ENCODE measurements around the gene HPS5.

Gene HPS5

GRCh38 chr11:18352581-18352980, 30.6 kb upstream of the HPS5 start:
- Histone ChIP-seq H3K4me3 (no peak overlapping the region), H3K9me3 (no peaks in the 10 kb centered on the region), H3K27ac (no peak overlapping the region), H3K36me3 (peaks cover 53 to 82% (median 56%) of the 10 kb centered on the region in 3 donors), H3K27me3 (no peaks in the 10 kb centered on the region), H3K4me1 (no peaks in the 10 kb centered on the region)
- intact Hi-C loops (cut with DNase I; ENCODE audit: low total_unique reads) = no loop called here
- no peak for TF ChIP-seq CTCF (IDR thresholded peaks at IDR 0.05)
- DNase-seq = no peak

GRCh38 chr11:18347471-18348125, 25.7 kb upstream of the HPS5 start:
- H3K4me3 ChIP-seq = no peak overlapping the region
- DNase-seq = no peak
- H3K27ac ChIP-seq = no peak overlapping the region
- no peaks in the 10 kb centered on the region for H3K27me3 ChIP-seq
- peaks cover 56 to 84% (median 59%) of the 10 kb centered on the region in 3 donors for H3K36me3 ChIP-seq
- intact Hi-C loops (cut with DNase I; ENCODE audit: low total_unique reads) = no loop called here
- H3K4me1 ChIP-seq = no peaks in the 10 kb centered on the region
- no peak for TF ChIP-seq CTCF (IDR thresholded peaks at IDR 0.05)
- no peaks in the 10 kb centered on the region for H3K9me3 ChIP-seq

- no peaks in the 10 kb centered on the region for H3K9me3 ChIP-seq
- intact Hi-C loops (cut with DNase I; ENCODE audit: low total_unique reads) = no loop called here
- no peak for TF ChIP-seq CTCF (IDR thresholded peaks at IDR 0.05)
- H3K27me3 ChIP-seq = no peaks in the 10 kb centered on the region
- no peaks in the 10 kb centered on the region for H3K4me1 ChIP-seq
- H3K4me3 ChIP-seq = no peak overlapping the region
- peaks cover 46 to 82% (median 56%) of the 10 kb centered on the region in 3 donors for H3K36me3 ChIP-seq
- no peak overlapping the region for H3K27ac ChIP-seq
- no peak for DNase-seq
Observed at GRCh38 chr11:18332891-18333290, 11.0 kb upstream of the HPS5 start.

- intact Hi-C loops (cut with DNase I; ENCODE audit: low total_unique reads) = no loop called here
- Histone ChIP-seq H3K9me3 (no peaks in the 10 kb centered on the region), H3K4me1 (no peaks in the 10 kb centered on the region), H3K27me3 (no peaks in the 10 kb centered on the region), H3K4me3 (no peak overlapping the region), H3K36me3 (peaks cover 40 to 76% (median 59%) of the 10 kb centered on the region in 3 donors), H3K27ac (no peak overlapping the region)
- DNase-seq = no peak
- no peak for TF ChIP-seq CTCF (IDR thresholded peaks at IDR 0.05)
Observed at GRCh38 chr11:18332302-18332701, 10.4 kb upstream of the HPS5 start.

- H3K27me3 ChIP-seq = no peaks in the 10 kb centered on the region
- no peak overlapping the region for H3K4me3 ChIP-seq
- DNase-seq = no peak
- intact Hi-C loops (cut with DNase I; ENCODE audit: low total_unique reads) = no loop called here
- H3K4me1 ChIP-seq = peaks cover 0 to 6% (median 0%) of the 10 kb centered on the region in 4 donors
- H3K36me3 ChIP-seq = peaks cover 26 to 72% (median 55%) of the 10 kb centered on the region in 3 donors
- TF ChIP-seq CTCF (IDR thresholded peaks at IDR 0.05) = no peak
- no peak overlapping the region for H3K27ac ChIP-seq
- no peaks in the 10 kb centered on the region for H3K9me3 ChIP-seq
Observed at GRCh38 chr11:18330921-18331320, 9.0 kb upstream of the HPS5 start.
